Neural cell (in vitro differentiated cells): ENCODE data around the gene MRPL34. TPM values are rescaled to one million over a fixed set of nuclear protein-coding genes. Genes with fewer than 3 reads are reported as not detected.

Experiments
- H2AFZ ChIP-seq: fragments of 200-600, 300-800 bp; sonication (generic), shearing (Covaris generic); 2 replicates; pipeline ENCODE4 v1.6.0; 2014; ENCODE audit warnings: low read depth, mild to moderate bottlenecking, antibody characterized with exemption, low read length, moderate library complexity
- H3F3A ChIP-seq: fragments of 200-600 bp; shearing (Covaris generic); 2 replicates; pipeline ENCODE4 v1.6.1; 2016; ENCODE audit warnings: mild to moderate bottlenecking, moderate library complexity, mixed read lengths, antibody characterized with exemption, low read length; ENCODE audit not compliant: insufficient read depth, poor library complexity, severe bottlenecking
- H3K27ac ChIP-seq: fragments of 200-600, 300-800 bp; sonication (generic), shearing (Covaris generic); 2 replicates; pipeline ENCODE4 v1.5.1; 2014; ENCODE audit warnings: mild to moderate bottlenecking, low read length, moderate library complexity
- H3K27me3 ChIP-seq: fragments of 300-800, 200-600 bp; sonication (generic), shearing (Covaris generic); 2 replicates; pipeline ENCODE4 v1.6.0; 2014; ENCODE audit warnings: mild to moderate bottlenecking, low read depth, low read length, moderate library complexity; ENCODE audit not compliant: insufficient read depth
- H3K36me3 ChIP-seq: fragments of 300-800, 200-600 bp; sonication (generic), shearing (Covaris generic); 2 replicates; pipeline ENCODE4 v1.5.1; 2014; ENCODE audit warnings: mild to moderate bottlenecking, antibody characterized with exemption, low read length, moderate library complexity; ENCODE audit not compliant: insufficient read depth
- H3K4me2 ChIP-seq: fragments of 300-800, 200-600 bp; sonication (generic), shearing (Covaris generic); 2 replicates; pipeline ENCODE4 v1.6.0; 2014; ENCODE audit warnings: mild to moderate bottlenecking, low read length
- H3K4me3 ChIP-seq: fragments of 300-800, 200-600 bp; sonication (generic), shearing (Covaris generic); 2 replicates; pipeline ENCODE4 v1.5.1; 2014; ENCODE audit warnings: mild to moderate bottlenecking, low read length, moderate library complexity
- H3K79me2 ChIP-seq: fragments of 200-600 bp; shearing (Covaris generic); replicated peaks from 2 replicates; pipeline ENCODE4 v1.6.0; 2014; ENCODE audit warnings: mild to moderate bottlenecking, low read length, moderate library complexity; ENCODE audit not compliant: insufficient read depth
- H3K9ac ChIP-seq: fragments of 300-800, 200-600 bp; sonication (generic), shearing (Covaris generic); 2 replicates; pipeline ENCODE4 v1.6.1; 2016; ENCODE audit warnings: mild to moderate bottlenecking, low read length, mixed read lengths
- H3K9me2 ChIP-seq: fragments of 200-600 bp; shearing (Covaris generic); 2 replicates; pipeline ENCODE4 v1.6.1; 2016; ENCODE audit warnings: mild to moderate bottlenecking, low read length, mixed read lengths; ENCODE audit not compliant: insufficient read depth
- H3K9me3 ChIP-seq: fragments of 200-600, 300-800 bp; sonication (generic), shearing (Covaris generic); 2 replicates; pipeline ENCODE4 v1.6.1; 2016; ENCODE audit warnings: mild to moderate bottlenecking, mixed run types, low read length, moderate library complexity, mixed read lengths
- H4K20me1 ChIP-seq: fragments of 200-600 bp; shearing (Covaris generic); 2 replicates; pipeline ENCODE4 v1.6.1; 2016; ENCODE audit warnings: mild to moderate bottlenecking, mixed run types; ENCODE audit not compliant: insufficient read depth
- CTCF ChIP-seq: fragments of 450-650 bp; IDR thresholded peaks from 2 replicates; pipeline ENCODE4 v1.5.1; 2014; ENCODE audit warnings: antibody characterized with exemption, mild to moderate bottlenecking, moderate library complexity; ENCODE audit not compliant: poor library complexity, severe bottlenecking
- EP300 ChIP-seq: fragments of 450-650 bp; conservative IDR thresholded peaks from 2 replicates; pipeline ENCODE4 v1.6.1; 2014; ENCODE audit warnings: antibody characterized with exemption, mild to moderate bottlenecking, moderate library complexity; ENCODE audit not compliant: poor library complexity, severe bottlenecking
- EZH2 ChIP-seq: fragments of 200-600, 300-800 bp; shearing (Covaris generic), sonication (generic); IDR thresholded peaks from 2 replicates; pipeline ENCODE4 v1.6.1; 2014; ENCODE audit warnings: antibody characterized with exemption, low read length, borderline replicate concordance, mild to moderate bottlenecking; ENCODE audit not compliant: insufficient read depth, poor library complexity, severe bottlenecking
- MXI1 ChIP-seq: fragments of 450-650 bp; conservative IDR thresholded peaks from 2 replicates; pipeline ENCODE4 v1.6.1; 2014; ENCODE audit warnings: antibody characterized with exemption, mild to moderate bottlenecking; ENCODE audit not compliant: poor library complexity, severe bottlenecking
- POLR2AphosphoS5 ChIP-seq: IDR thresholded peaks from 2 replicates; pipeline ENCODE4 v1.6.1; 2012
- RAD21 ChIP-seq: fragments of 450-650 bp; conservative IDR thresholded peaks from 2 replicates; pipeline ENCODE4 v1.6.1; 2014; ENCODE audit warnings: antibody characterized with exemption, mild to moderate bottlenecking, moderate library complexity
- REST ChIP-seq: IDR thresholded peaks from 2 replicates; pipeline ENCODE4 v1.6.1; 2012; ENCODE audit warnings: borderline replicate concordance
- SMC3 ChIP-seq: fragments of 450-650 bp; conservative IDR thresholded peaks from 2 replicates; pipeline ENCODE4 v1.6.1; 2014; ENCODE audit warnings: antibody characterized with exemption, mild to moderate bottlenecking, moderate library complexity; ENCODE audit not compliant: poor library complexity
- TAF1 ChIP-seq: IDR thresholded peaks from 2 replicates; pipeline ENCODE4 v1.6.1; 2012; ENCODE audit warnings: low read depth
- polyA plus RNA-seq: library from polyadenylated mRNA; depleted of rRNA; stranded (reverse); fragments of >200 nt; gene quantifications from 2 replicates; pipeline ENCODE4 v1.2.3, GENCODE V29; 2014

MRPL34 gene
- polyA plus RNA-seq, 1 donor from 2014 or later: 61.7 TPM

- Histone ChIP-seq H2AFZ (peak within 1 kb of the TSS; percentile 77), H3K9ac (peak within 1 kb of the TSS; percentile 79), H3K4me3 (peak within 1 kb of the TSS; percentile 84), H4K20me1 (no peaks in the 10 kb centered on the region), H3F3A (no peaks in the 10 kb centered on the region), H3K9me2 (no peaks in the 10 kb centered on the region), H3K4me2 (peak within 1 kb of the TSS; percentile 80), H3K27ac (no peak within 1 kb of the TSS), H3K36me3 (no peaks in the 10 kb centered on the region), H3K9me3 (peaks cover 2% of the 10 kb centered on the region), H3K79me2 (no peaks in the 10 kb centered on the region), H3K27me3 (no peaks in the 10 kb centered on the region)
- TF ChIP-seq RAD21 (peak; percentile 32), REST (peak; percentile 26), POLR2AphosphoS5 (peak; percentile 67), EP300 (no peak), MXI1 (peak; percentile 31), CTCF (peak; percentile 70), TAF1 (no peak), EZH2 (no peak), SMC3 (peak; percentile 20)
These were observed 2.3 kb upstream of the MRPL34 start, which contains the start of gene ABHD8 for GRCh38 chr19:17303167-17303939. ABHD8 (minus strand) TSS chr19:17303425; CDS start chr19:17301616, 1,809 bp downstream.

GRCh38 chr19:17303940-17304267 lies 1.8 kb upstream of the MRPL34 start:
- Histone ChIP-seq H3K9ac (no peak overlapping the region), H3K27ac (no peak overlapping the region), H3K4me3 (no peak overlapping the region), H2AFZ (peak overlapping the region; percentile 43), H3K4me2 (no peak overlapping the region), H3K27me3 (no peaks in the 10 kb centered on the region), H3K9me3 (no peaks in the 10 kb centered on the region), H4K20me1 (no peaks in the 10 kb centered on the region), H3F3A (no peaks in the 10 kb centered on the region), H3K36me3 (no peaks in the 10 kb centered on the region), H3K9me2 (no peaks in the 10 kb centered on the region), H3K79me2 (no peaks in the 10 kb centered on the region)
- no peak for TF ChIP-seq RAD21
- no peak for TF ChIP-seq TAF1
- TF ChIP-seq EP300: no peak
- TF ChIP-seq SMC3: no peak
- no peak for TF ChIP-seq POLR2AphosphoS5
- no peak for TF ChIP-seq REST
- no peak for TF ChIP-seq MXI1
- TF ChIP-seq EZH2: no peak
- TF ChIP-seq CTCF: no peak
